SK-N-MC (cell line): ENCODE measurements around the gene ZCCHC2.

Experiments used
- EZH2 ChIP-seq: fragments of 200-600 bp; sonication (generic); IDR thresholded peaks from one replicate; pipeline ENCODE4 v1.6.1; 2017; ENCODE audit warnings: antibody characterized with exemption
- FOXP2 ChIP-seq: optimal IDR thresholded peaks from 2 replicates; pipeline ENCODE3; 2011; ENCODE audit warnings: mild to moderate bottlenecking, moderate library complexity; ENCODE audit not compliant: insufficient read depth; ENCODE audit errors: extremely low read length, control extremely low read depth
- POLR2AphosphoS5 ChIP-seq: IDR thresholded peaks from 2 replicates; pipeline ENCODE4 v1.6.1; 2012; ENCODE audit warnings: mild to moderate bottlenecking, low read depth, low read length, borderline replicate concordance

- TF ChIP-seq POLR2AphosphoS5 (no peak), EZH2 (no peak), FOXP2 (no peak)
Observed at GRCh38 chr18:62500174-62500573, 22.7 kb upstream of the ZCCHC2 start.
